Colonic mucosa (tissue), 4 donors: ENCODE measurements around the gene OR10S1. TPM values are rescaled to one million over a fixed set of nuclear protein-coding genes. Genes with fewer than 3 reads are reported as not detected.

Experiments
- DNase-seq: peaks from one replicate; pipeline ENCODE4 v3.0.0-alpha.2; 2020
- H3K27ac ChIP-seq: fragments of 200-600 bp; one replicate; pipeline ENCODE4 v1.8.0; 2021
- H3K27me3 ChIP-seq: fragments of 200-600 bp; one replicate; pipeline ENCODE4 v1.8.0; 2021
- H3K36me3 ChIP-seq: fragments of 200-600 bp; one replicate; pipeline ENCODE4 v1.8.0; 2021
- H3K4me1 ChIP-seq: fragments of 200-600 bp; one replicate; pipeline ENCODE4 v1.8.0; 2021; ENCODE audit warnings: mild to moderate bottlenecking
- H3K4me3 ChIP-seq: fragments of 200-600 bp; one replicate; pipeline ENCODE4 v1.8.0; 2021
- H3K9ac ChIP-seq, 2 donors: one replicate each; pipeline ENCODE4 v1.7.0; 2013; ENCODE audit warnings: control low read depth in 2 of 2, low read depth in 2 of 2, low read length in 2 of 2
- H3K9me3 ChIP-seq: fragments of 200-600 bp; one replicate; pipeline ENCODE4 v1.8.0; 2021
- intact Hi-C: fragments of 100-400 bp; cut with DNase I; formaldehyde crosslinking; loops from one replicate; pipeline ENCODE4 v1.14.1; 2022
- total RNA-seq, 2 donors: library from RNA; stranded (reverse); fragmentation: NEBNext Ultra II Directional in 1 of 2; extraction: Animal tissue kit (Norgen Biotek cat#: 25700) in 1 of 2; gene quantifications; one replicate each; pipeline ENCODE4 v1.2.1, GENCODE V29; 2021
- TF ChIP-seq, protein P1 (sequence below): fragments of 200-600 bp; IDR thresholded peaks from one replicate; pipeline ENCODE4 v1.8.0; 2022; ENCODE audit warnings: antibody characterized with exemption, mild to moderate bottlenecking
- donor health status: healthy.
- donor health status: DM: no; HTN: no; CAD: no.
- donor health status: DM: no; HTN: no; CAD: no.

OR10S1 gene
- total RNA-seq, 2 donors from 2014 or later, result not detected

DNA sequence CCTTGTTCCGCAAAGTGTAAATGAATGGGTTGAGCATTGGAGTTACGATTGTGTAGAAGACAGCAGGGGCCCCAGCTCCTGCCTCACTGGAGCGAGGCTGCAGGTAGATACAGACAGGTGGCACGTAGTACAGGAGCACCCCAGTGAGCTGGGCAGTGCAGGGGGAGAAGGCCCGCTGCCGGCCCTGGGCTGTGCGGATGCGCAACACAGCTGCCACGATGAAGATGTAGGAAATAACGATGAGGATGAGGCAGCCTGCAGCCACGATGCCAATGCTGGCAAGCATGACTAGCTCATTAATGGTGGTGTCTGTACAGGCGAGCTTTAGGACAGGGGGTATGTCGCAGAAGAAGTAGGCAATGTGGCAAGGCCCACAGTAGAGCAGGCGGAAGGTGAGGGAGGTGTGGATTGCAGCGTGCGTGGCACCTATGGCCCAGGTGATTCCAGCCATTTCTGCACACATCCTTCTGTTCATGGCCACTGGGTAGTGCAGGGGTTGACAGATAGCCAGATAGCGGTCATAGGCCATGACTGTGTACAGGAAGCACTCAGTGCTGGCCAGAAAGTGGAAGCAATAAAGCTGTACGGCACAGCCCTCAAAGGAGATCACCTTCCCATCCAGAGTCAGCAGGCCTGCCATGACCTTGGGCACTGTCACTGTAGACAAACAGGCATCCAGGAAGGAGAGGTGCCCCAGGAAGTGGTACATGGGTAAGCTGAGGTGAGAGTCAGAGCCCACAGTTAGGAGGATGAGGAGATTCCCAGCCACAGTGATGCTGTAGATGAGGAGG, 616 bp downstream of the OR10S1 start:
- no peaks in the 10 kb centered on the region for H3K27me3 ChIP-seq
- TF ChIP-seq, protein P1, sequence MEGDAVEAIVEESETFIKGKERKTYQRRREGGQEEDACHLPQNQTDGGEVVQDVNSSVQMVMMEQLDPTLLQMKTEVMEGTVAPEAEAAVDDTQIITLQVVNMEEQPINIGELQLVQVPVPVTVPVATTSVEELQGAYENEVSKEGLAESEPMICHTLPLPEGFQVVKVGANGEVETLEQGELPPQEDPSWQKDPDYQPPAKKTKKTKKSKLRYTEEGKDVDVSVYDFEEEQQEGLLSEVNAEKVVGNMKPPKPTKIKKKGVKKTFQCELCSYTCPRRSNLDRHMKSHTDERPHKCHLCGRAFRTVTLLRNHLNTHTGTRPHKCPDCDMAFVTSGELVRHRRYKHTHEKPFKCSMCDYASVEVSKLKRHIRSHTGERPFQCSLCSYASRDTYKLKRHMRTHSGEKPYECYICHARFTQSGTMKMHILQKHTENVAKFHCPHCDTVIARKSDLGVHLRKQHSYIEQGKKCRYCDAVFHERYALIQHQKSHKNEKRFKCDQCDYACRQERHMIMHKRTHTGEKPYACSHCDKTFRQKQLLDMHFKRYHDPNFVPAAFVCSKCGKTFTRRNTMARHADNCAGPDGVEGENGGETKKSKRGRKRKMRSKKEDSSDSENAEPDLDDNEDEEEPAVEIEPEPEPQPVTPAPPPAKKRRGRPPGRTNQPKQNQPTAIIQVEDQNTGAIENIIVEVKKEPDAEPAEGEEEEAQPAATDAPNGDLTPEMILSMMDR, result no peak
- H3K9ac ChIP-seq, result no peak overlapping the region
- H3K36me3 ChIP-seq, result no peaks in the 10 kb centered on the region
- DNase-seq, result no peak
- H3K27ac ChIP-seq, result no peak overlapping the region
- H3K4me3 ChIP-seq, result no peak overlapping the region
- intact Hi-C loops, result no loop called here
- no peaks in the 10 kb centered on the region for H3K9me3 ChIP-seq
- no peaks in the 10 kb centered on the region for H3K4me1 ChIP-seq

GRCh38 chr11:123973816-123974215, 3.8 kb downstream of the OR10S1 start:
- Histone ChIP-seq H3K9ac (no peak overlapping the region), H3K36me3 (no peaks in the 10 kb centered on the region), H3K9me3 (no peaks in the 10 kb centered on the region), H3K4me1 (no peaks in the 10 kb centered on the region), H3K27me3 (no peaks in the 10 kb centered on the region), H3K27ac (no peak overlapping the region), H3K4me3 (no peak overlapping the region)
- TF ChIP-seq, protein P1, result no peak
- no peak for DNase-seq
- intact Hi-C loops, result no loop called here

DNA sequence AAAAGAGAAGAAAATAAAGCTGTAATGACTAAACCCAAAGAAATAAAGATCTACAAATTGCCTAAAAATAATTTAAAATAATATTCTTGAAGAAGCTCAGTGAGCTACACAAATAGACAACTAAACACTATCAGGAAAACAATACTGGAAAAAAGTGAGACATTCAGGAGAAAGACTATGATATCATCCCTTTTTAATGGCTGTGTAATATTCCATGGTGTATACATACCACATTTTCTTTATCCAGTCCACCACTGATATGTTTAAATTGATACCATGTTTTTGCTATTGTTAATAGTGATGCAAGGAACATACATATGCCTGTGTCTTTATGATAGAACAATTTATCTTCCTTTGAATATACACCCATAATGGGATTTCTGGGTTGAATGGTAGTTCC, 20.8 kb downstream of the OR10S1 start:
- Histone ChIP-seq H3K9me3 (no peaks in the 10 kb centered on the region), H3K27ac (no peak overlapping the region), H3K27me3 (no peaks in the 10 kb centered on the region), H3K4me1 (no peaks in the 10 kb centered on the region), H3K4me3 (no peak overlapping the region), H3K36me3 (no peaks in the 10 kb centered on the region), H3K9ac (no peak overlapping the region)
- intact Hi-C loops, result no loop called here
- DNase-seq, result no peak
- TF ChIP-seq, protein P1, result no peak

DNA sequence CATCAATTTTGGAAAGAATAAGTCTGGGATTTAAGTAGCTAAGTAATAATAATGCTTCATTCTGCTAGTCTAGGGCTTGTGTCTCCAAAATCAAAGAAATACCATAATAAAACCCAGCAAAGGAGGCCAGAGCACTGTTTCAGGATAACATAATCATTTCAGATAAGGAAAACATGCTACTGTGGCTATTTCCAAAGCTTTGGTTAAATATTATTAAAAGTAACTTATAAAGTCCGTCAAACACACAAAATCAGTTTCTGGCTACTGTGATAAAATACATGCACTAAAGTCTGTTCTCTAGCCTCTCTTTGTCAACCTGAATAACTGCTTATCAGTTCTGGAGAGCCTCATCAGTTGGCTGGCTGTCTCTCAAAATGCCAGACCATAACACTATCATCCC, 32.4 kb downstream of the OR10S1 start:
- H3K27me3 ChIP-seq, result no peaks in the 10 kb centered on the region
- intact Hi-C loops, result no loop called here
- no peaks in the 10 kb centered on the region for H3K4me1 ChIP-seq
- no peak overlapping the region for H3K27ac ChIP-seq
- H3K36me3 ChIP-seq, result no peaks in the 10 kb centered on the region
- H3K4me3 ChIP-seq, result no peak overlapping the region
- DNase-seq, result no peak
- no peak overlapping the region for H3K9ac ChIP-seq
- TF ChIP-seq, protein P1, result no peak
- H3K9me3 ChIP-seq, result no peaks in the 10 kb centered on the region

- H3K4me1 ChIP-seq, result no peaks in the 10 kb centered on the region
- DNase-seq, result no peak
- H3K9me3 ChIP-seq, result no peaks in the 10 kb centered on the region
- H3K36me3 ChIP-seq, result no peaks in the 10 kb centered on the region
- TF ChIP-seq, protein P1, result no peak
- H3K4me3 ChIP-seq, result no peak within 1 kb of the TSS
- H3K9ac ChIP-seq, result no peak within 1 kb of the TSS
- no peak within 1 kb of the TSS for H3K27ac ChIP-seq
- no peaks in the 10 kb centered on the region for H3K27me3 ChIP-seq
- intact Hi-C loops, result no loop called here
These were observed 33.8 kb downstream of the OR10S1 start, which contains the start of gene OR6T1 for GRCh38 chr11:123943738-123944137. TSS of gene OR6T1 (minus strand) at chr11:123943838. CDS start at chr11:123943838, 0 bp downstream.
